ENCODE data around the gene INS.

INS gene

GRCh38 chr11:2116680-2117079 lies 44.3 kb downstream of the INS start:
- no peaks in the 10 kb centered on the region for H3K4me1 ChIP-seq (ENCODE audit: insufficient read depth, low read length)
- DNase-seq (no peak), ATAC-seq (ENCODE audit: insufficient read depth, low read depth) (no peak)
- no peaks in the 10 kb centered on the region for H4K20me1 ChIP-seq (ENCODE audit: insufficient read depth, low read length)
- TF ChIP-seq CTCF (IDR thresholded peaks at IDR 0.05; ENCODE audit: borderline replicate concordance, extremely low read depth, low read length, poor library complexity, severe bottlenecking) (no peak), EZH2 (IDR thresholded peaks at IDR 0.05; ENCODE audit: borderline replicate concordance, low read depth, low read length, severe bottlenecking) (no peak)
- H3K79me2 ChIP-seq (ENCODE audit: insufficient read depth, low read length): no peaks in the 10 kb centered on the region
- no peak overlapping the region for H3K27ac ChIP-seq (ENCODE audit: low read length)
- no peak overlapping the region for H3K4me2 ChIP-seq (ENCODE audit: insufficient read depth, low read length)
- no peak overlapping the region for H3K9ac ChIP-seq (ENCODE audit: low read depth, low read length)
- H3K27me3 ChIP-seq (ENCODE audit: insufficient read depth, low read length, poor library complexity): peaks cover 8% of the 10 kb centered on the region
- H3K9me3 ChIP-seq (ENCODE audit: insufficient read depth, low read length, severe bottlenecking): no peaks in the 10 kb centered on the region
- H3K36me3 ChIP-seq (ENCODE audit: insufficient read depth, low read length): no peaks in the 10 kb centered on the region
- no peak overlapping the region for H2AFZ ChIP-seq (ENCODE audit: low read depth, low read length)
- no peak overlapping the region for H3K4me3 ChIP-seq (ENCODE audit: low read depth in 1 of 2, low read length in 2 of 2)

GRCh38 chr11:2115308-2115707 lies 45.7 kb downstream of the INS start:
- Histone ChIP-seq H3K27ac (ENCODE audit: low read length) (no peak overlapping the region), H3K36me3 (ENCODE audit: insufficient read depth, low read length) (no peaks in the 10 kb centered on the region), H3K4me2 (ENCODE audit: insufficient read depth, low read length) (no peak overlapping the region), H3K79me2 (ENCODE audit: insufficient read depth, low read length) (no peaks in the 10 kb centered on the region), H3K9me3 (ENCODE audit: insufficient read depth, low read length, severe bottlenecking) (no peaks in the 10 kb centered on the region), H3K4me1 (ENCODE audit: insufficient read depth, low read length) (no peaks in the 10 kb centered on the region), H2AFZ (ENCODE audit: low read depth, low read length) (no peak overlapping the region), H4K20me1 (ENCODE audit: insufficient read depth, low read length) (no peaks in the 10 kb centered on the region), H3K9ac (ENCODE audit: low read depth, low read length) (no peak overlapping the region), H3K27me3 (ENCODE audit: insufficient read depth, low read length, poor library complexity) (peaks cover 10% of the 10 kb centered on the region), H3K4me3 (ENCODE audit: low read depth in 1 of 2, low read length in 2 of 2) (no peak overlapping the region)
- TF ChIP-seq EZH2 (IDR thresholded peaks at IDR 0.05; ENCODE audit: borderline replicate concordance, low read depth, low read length, severe bottlenecking) (no peak), CTCF (IDR thresholded peaks at IDR 0.05; ENCODE audit: borderline replicate concordance, extremely low read depth, low read length, poor library complexity, severe bottlenecking) (no peak)
- no peak for ATAC-seq (ENCODE audit: insufficient read depth, low read depth)
- no peak for DNase-seq

- H3K9me3 ChIP-seq (ENCODE audit: insufficient read depth, low read length, severe bottlenecking): no peaks in the 10 kb centered on the region
- H3K9ac ChIP-seq (ENCODE audit: low read depth, low read length): no peak overlapping the region
- no peak overlapping the region for H3K4me2 ChIP-seq (ENCODE audit: insufficient read depth, low read length)
- H2AFZ ChIP-seq (ENCODE audit: low read depth, low read length): no peak overlapping the region
- H3K36me3 ChIP-seq (ENCODE audit: insufficient read depth, low read length): no peaks in the 10 kb centered on the region
- TF ChIP-seq EZH2 (IDR thresholded peaks at IDR 0.05; ENCODE audit: borderline replicate concordance, low read depth, low read length, severe bottlenecking) (no peak), CTCF (IDR thresholded peaks at IDR 0.05; ENCODE audit: borderline replicate concordance, extremely low read depth, low read length, poor library complexity, severe bottlenecking) (no peak)
- H3K4me3 ChIP-seq (ENCODE audit: low read depth in 1 of 2, low read length in 2 of 2): no peak overlapping the region
- no peaks in the 10 kb centered on the region for H3K79me2 ChIP-seq (ENCODE audit: insufficient read depth, low read length)
- no peak for ATAC-seq (ENCODE audit: insufficient read depth, low read depth)
- no peak for DNase-seq
- H3K4me1 ChIP-seq (ENCODE audit: insufficient read depth, low read length): no peaks in the 10 kb centered on the region
- H4K20me1 ChIP-seq (ENCODE audit: insufficient read depth, low read length): no peaks in the 10 kb centered on the region
- peaks cover 11% of the 10 kb centered on the region for H3K27me3 ChIP-seq (ENCODE audit: insufficient read depth, low read length, poor library complexity)
- H3K27ac ChIP-seq (ENCODE audit: low read length): no peak overlapping the region
These were observed 46.4 kb downstream of the INS start for GRCh38 chr11:2114430-2115241.

All from DND-41 (cell line).